Neural crest cell (in vitro differentiated cells): Measurements from ENCODE around the gene PARK7. TPM values are rescaled to one million over a fixed set of nuclear protein-coding genes. Genes with fewer than 3 reads are reported as not detected.
A peak's percentile ranks its signal among the peaks of the same experiment; 100 is the strongest.
"Not testable (repeated sequence)": the region's sequence is repeated elsewhere in the genome, so short reads cannot be mapped to it uniquely, and the experiment has no call there.

Source experiments
- DNase-seq: peaks from one replicate; pipeline ENCODE4 v3.0.0; 2021; ENCODE audit warnings: low read depth, mixed read lengths, low spot score
- H3K27ac Mint-ChIP-seq: one replicate; pipeline ENCODE4 v1.8.0; 2021; ENCODE audit warnings: mild to moderate bottlenecking, mixed read lengths; ENCODE audit not compliant: unreplicated experiment
- H3K27me3 Mint-ChIP-seq: 2 replicates; pipeline ENCODE4 v1.8.0; 2021; ENCODE audit warnings: low read depth, mild to moderate bottlenecking, mixed read lengths
- H3K36me3 Mint-ChIP-seq: 2 replicates; pipeline ENCODE4 v1.8.0; 2021; ENCODE audit warnings: low read depth, mild to moderate bottlenecking, mixed read lengths
- H3K4me1 Mint-ChIP-seq: 2 replicates; pipeline ENCODE4 v1.8.0; 2021; ENCODE audit warnings: mixed read lengths
- H3K4me3 Mint-ChIP-seq: one replicate; pipeline ENCODE4 v1.8.0; 2021; ENCODE audit warnings: mild to moderate bottlenecking, mixed read lengths
- H3K9me3 Mint-ChIP-seq: 2 replicates; pipeline ENCODE4 v1.8.0; 2021; ENCODE audit warnings: mixed read lengths
- CTCF ChIP-seq: fragments of 200-600 bp; sonication (generic); conservative IDR thresholded peaks from 2 replicates; pipeline ENCODE4 v1.5.0; 2021; ENCODE audit warnings: antibody characterized with exemption, mild to moderate bottlenecking
- total RNA-seq: library from RNA; stranded (reverse); gene quantifications from 2 replicates; pipeline ENCODE4 v1.2.1, GENCODE V29; 2021

Gene PARK7
- total RNA-seq, 1 donor from 2014 or later = 386 TPM

- Mint-ChIP-seq H3K9me3 (no peaks in the 10 kb centered on the region), H3K27ac (peak overlapping the region; percentile 97), H3K4me3 (peak overlapping the region; percentile 94), H3K4me1 (peaks cover 28% of the 10 kb centered on the region), H3K27me3 (no peaks in the 10 kb centered on the region), H3K36me3 (peaks cover 7% of the 10 kb centered on the region)
- no peak for DNase-seq
- TF ChIP-seq CTCF = no peak
Measured at GRCh38 chr1:7962014-7962335, 464 bp downstream of the PARK7 start.

- Mint-ChIP-seq H3K9me3 (no peaks in the 10 kb centered on the region), H3K4me3 (peak overlapping the region; percentile 94), H3K4me1 (peaks cover 30% of the 10 kb centered on the region), H3K27me3 (no peaks in the 10 kb centered on the region), H3K27ac (no peak overlapping the region), H3K36me3 (peaks cover 7% of the 10 kb centered on the region)
- no peak for DNase-seq
- no peak for TF ChIP-seq CTCF
Measured at GRCh38 chr1:7962636-7963377, 1.3 kb downstream of the PARK7 start.

GRCh38 chr1:7963378-7963730 is 1.8 kb downstream of the PARK7 start:
- Mint-ChIP-seq H3K4me1 (peaks cover 30% of the 10 kb centered on the region), H3K4me3 (peak overlapping the region; percentile 79)
- DNase-seq, H3K36me3 Mint-ChIP-seq, H3K27ac Mint-ChIP-seq, H3K9me3 Mint-ChIP-seq, H3K27me3 Mint-ChIP-seq: not testable (repeated sequence)

- not testable (repeated sequence) for H3K27ac Mint-ChIP-seq, H3K9me3 Mint-ChIP-seq, H3K27me3 Mint-ChIP-seq, H3K36me3 Mint-ChIP-seq, DNase-seq
- Mint-ChIP-seq H3K4me3 (peak overlapping the region; percentile 79), H3K4me1 (peaks cover 30% of the 10 kb centered on the region)
Measured at GRCh38 chr1:7963841-7964240, 2.3 kb downstream of the PARK7 start.

- no peaks in the 10 kb centered on the region for H3K27me3 Mint-ChIP-seq
- no peaks in the 10 kb centered on the region for H3K9me3 Mint-ChIP-seq
- DNase-seq = no peak
- H3K4me3 Mint-ChIP-seq = peak overlapping the region; percentile 79
- H3K36me3 Mint-ChIP-seq = peaks cover 7% of the 10 kb centered on the region
- H3K4me1 Mint-ChIP-seq = peaks cover 30% of the 10 kb centered on the region
- no peak overlapping the region for H3K27ac Mint-ChIP-seq
- TF ChIP-seq CTCF = no peak
Measured at GRCh38 chr1:7964476-7964875, 3.0 kb downstream of the PARK7 start.

- peak overlapping the region; percentile 42 for H3K4me3 Mint-ChIP-seq
- DNase-seq = no peak
- peaks cover 25% of the 10 kb centered on the region for H3K36me3 Mint-ChIP-seq
- no peaks in the 10 kb centered on the region for H3K27me3 Mint-ChIP-seq
- no peak for TF ChIP-seq CTCF
- H3K9me3 Mint-ChIP-seq = no peaks in the 10 kb centered on the region
- H3K4me1 Mint-ChIP-seq = peaks cover 16% of the 10 kb centered on the region
- no peak overlapping the region for H3K27ac Mint-ChIP-seq
Measured at GRCh38 chr1:7967196-7967595, 5.7 kb downstream of the PARK7 start.
